Measurements from ENCODE around the gene PPARA. TPM values are rescaled to one million over a fixed set of nuclear protein-coding genes. Genes with fewer than 3 reads are reported as not detected.

Gene PPARA
- total and polyA plus RNA-seq, 2 donors (not counting 1 experiment from before 2014, with no cell fraction given): 4.1 to 29.8 TPM

GRCh38 chr22:46106279-46107022, 43.9 kb upstream of the PPARA start:
- H4K20me1 ChIP-seq (ENCODE audit: control insufficient read depth, insufficient read depth, low read length, poor library complexity, severe bottlenecking): no peaks in the 10 kb centered on the region
- no peak for DNase-seq
- H3K27ac Mint-ChIP-seq: no peak overlapping the region
- H2AFZ ChIP-seq (ENCODE audit: insufficient read depth, low read depth, low read length, poor library complexity, severe bottlenecking): no peak overlapping the region
- H3K27ac ChIP-seq (ENCODE audit: low read length in 2 of 2): no peak overlapping the region
- no peaks in the 10 kb centered on the region for H3K36me3 ChIP-seq (replicated peaks in 1 of 2; ENCODE audit: control extremely low read depth in 1 of 2, control insufficient read depth in 1 of 2, extremely low read depth in 1 of 2, insufficient read depth in 2 of 2, low read length in 1 of 2)
- no peaks in the 10 kb centered on the region for H3K9me3 ChIP-seq (ENCODE audit: control extremely low read depth in 1 of 3, control insufficient read depth in 2 of 3, insufficient read depth in 1 of 3, low read length in 2 of 3)
- H3K4me1 ChIP-seq (ENCODE audit: control insufficient read depth in 2 of 2, insufficient read depth in 2 of 2, low read length in 2 of 2): no peaks in the 10 kb centered on the region
- intact Hi-C loops (cut with micrococcal nuclease): no loop called here
- no peaks in the 10 kb centered on the region for H3K27me3 ChIP-seq (replicated peaks in 1 of 4; ENCODE audit: control extremely low read depth in 1 of 4, control insufficient read depth in 3 of 4, insufficient read depth in 4 of 4, low read length in 3 of 4)
- no peaks in the 10 kb centered on the region for H3K27me3 Mint-ChIP-seq
- no peak for TF ChIP-seq EZH2 (IDR thresholded peaks at IDR 0.05; ENCODE audit: borderline replicate concordance, insufficient read depth, low read depth, low read length, poor library complexity, severe bottlenecking)
- TF ChIP-seq, protein P1, sequence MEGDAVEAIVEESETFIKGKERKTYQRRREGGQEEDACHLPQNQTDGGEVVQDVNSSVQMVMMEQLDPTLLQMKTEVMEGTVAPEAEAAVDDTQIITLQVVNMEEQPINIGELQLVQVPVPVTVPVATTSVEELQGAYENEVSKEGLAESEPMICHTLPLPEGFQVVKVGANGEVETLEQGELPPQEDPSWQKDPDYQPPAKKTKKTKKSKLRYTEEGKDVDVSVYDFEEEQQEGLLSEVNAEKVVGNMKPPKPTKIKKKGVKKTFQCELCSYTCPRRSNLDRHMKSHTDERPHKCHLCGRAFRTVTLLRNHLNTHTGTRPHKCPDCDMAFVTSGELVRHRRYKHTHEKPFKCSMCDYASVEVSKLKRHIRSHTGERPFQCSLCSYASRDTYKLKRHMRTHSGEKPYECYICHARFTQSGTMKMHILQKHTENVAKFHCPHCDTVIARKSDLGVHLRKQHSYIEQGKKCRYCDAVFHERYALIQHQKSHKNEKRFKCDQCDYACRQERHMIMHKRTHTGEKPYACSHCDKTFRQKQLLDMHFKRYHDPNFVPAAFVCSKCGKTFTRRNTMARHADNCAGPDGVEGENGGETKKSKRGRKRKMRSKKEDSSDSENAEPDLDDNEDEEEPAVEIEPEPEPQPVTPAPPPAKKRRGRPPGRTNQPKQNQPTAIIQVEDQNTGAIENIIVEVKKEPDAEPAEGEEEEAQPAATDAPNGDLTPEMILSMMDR (IDR thresholded peaks at IDR 0.05): no peak
- WGBS (ENCODE audit: insufficient coverage): 90% methylated on average over 18 of the region's 19 CpGs
- no peaks in the 10 kb centered on the region for H3K4me1 Mint-ChIP-seq
- no peak overlapping the region for H3K4me2 ChIP-seq (replicated peaks; ENCODE audit: low read depth, low read length, poor library complexity, severe bottlenecking)
- no peaks in the 10 kb centered on the region for H3K9me3 Mint-ChIP-seq (ENCODE audit: insufficient read depth)
- no peak overlapping the region for H3K9ac ChIP-seq (ENCODE audit: low read length)
- ChIA-PET CTCF (no interaction called here), POLR2A (no interaction called here)
- no peaks in the 10 kb centered on the region for H3K79me2 ChIP-seq (ENCODE audit: control insufficient read depth, insufficient read depth, low read length)
- H3K4me3 Mint-ChIP-seq: no peak overlapping the region
- no peak for ATAC-seq (ENCODE audit: low read depth)
- H3K4me3 ChIP-seq (ENCODE audit: control extremely low read depth in 1 of 5, extremely low read depth in 1 of 5, insufficient read depth in 1 of 5, low read depth in 2 of 5, low read length in 4 of 5): no peak overlapping the region

DNA sequence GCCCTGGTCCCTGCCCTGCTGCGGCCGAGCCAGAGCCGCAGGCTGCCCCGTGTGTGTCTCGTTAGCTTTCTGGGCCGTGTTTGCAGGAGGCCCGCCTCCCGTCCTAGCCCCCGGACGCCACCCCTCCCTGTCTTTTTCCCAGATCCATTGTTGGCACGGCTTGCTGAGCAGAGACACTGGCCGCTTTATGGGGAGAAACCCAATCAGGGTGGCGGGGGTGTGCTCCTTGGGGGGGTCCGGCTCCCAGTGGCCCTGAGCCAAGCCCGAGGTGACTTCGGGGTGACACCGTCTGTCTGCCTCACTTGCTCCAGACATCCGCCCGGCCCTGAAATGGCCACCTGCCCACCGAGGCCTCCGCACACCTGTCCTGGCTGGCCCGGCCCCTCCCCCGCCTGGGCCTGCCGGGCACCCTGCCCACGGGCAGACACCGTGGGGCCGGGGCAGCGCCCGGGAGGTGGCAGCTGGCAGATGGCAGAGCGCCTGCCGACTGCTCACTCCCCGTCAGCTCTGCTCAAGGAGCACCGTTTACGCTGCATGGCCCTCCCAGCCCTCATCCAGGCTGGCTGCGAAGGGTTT, 43.1 kb upstream of the PPARA start:
- TF ChIP-seq, protein P1 (IDR thresholded peaks at IDR 0.05): no peak
- no peak for TF ChIP-seq EZH2 (IDR thresholded peaks at IDR 0.05; ENCODE audit: borderline replicate concordance, insufficient read depth, low read depth, low read length, poor library complexity, severe bottlenecking)
- intact Hi-C loops (cut with micrococcal nuclease): no loop called here
- CTCF ChIA-PET: no interaction called here

More for the DNA sequence above, 43.1 kb upstream of the PPARA start:
- 98% methylated on average over 35 of the region's 35 CpGs for WGBS (ENCODE audit: insufficient coverage)
- Mint-ChIP-seq H3K27ac (no peak overlapping the region), H3K27me3 (no peaks in the 10 kb centered on the region), H3K4me1 (no peaks in the 10 kb centered on the region), H3K9me3 (ENCODE audit: insufficient read depth) (no peaks in the 10 kb centered on the region), H3K4me3 (no peak overlapping the region)
- H2AFZ ChIP-seq (ENCODE audit: insufficient read depth, low read depth, low read length, poor library complexity, severe bottlenecking): no peak overlapping the region
- no peaks in the 10 kb centered on the region for H3K36me3 ChIP-seq (replicated peaks in 1 of 2; ENCODE audit: control extremely low read depth in 1 of 2, control insufficient read depth in 1 of 2, extremely low read depth in 1 of 2, insufficient read depth in 2 of 2, low read length in 1 of 2)
- no peaks in the 10 kb centered on the region for H3K4me1 ChIP-seq (ENCODE audit: control insufficient read depth in 2 of 2, insufficient read depth in 2 of 2, low read length in 2 of 2)
- H3K27me3 ChIP-seq (replicated peaks in 1 of 4; ENCODE audit: control extremely low read depth in 1 of 4, control insufficient read depth in 3 of 4, insufficient read depth in 4 of 4, low read length in 3 of 4): no peaks in the 10 kb centered on the region
- ATAC-seq (ENCODE audit: low read depth) (no peak), DNase-seq (no peak)
- no peak overlapping the region for H3K27ac ChIP-seq (ENCODE audit: low read length in 2 of 2)
- no peak overlapping the region for H3K4me2 ChIP-seq (replicated peaks; ENCODE audit: low read depth, low read length, poor library complexity, severe bottlenecking)
- H4K20me1 ChIP-seq (ENCODE audit: control insufficient read depth, insufficient read depth, low read length, poor library complexity, severe bottlenecking): no peaks in the 10 kb centered on the region
- no peak overlapping the region for H3K4me3 ChIP-seq (ENCODE audit: control extremely low read depth in 1 of 5, extremely low read depth in 1 of 5, insufficient read depth in 1 of 5, low read depth in 2 of 5, low read length in 4 of 5)
- H3K79me2 ChIP-seq (ENCODE audit: control insufficient read depth, insufficient read depth, low read length): no peaks in the 10 kb centered on the region
- H3K9ac ChIP-seq (ENCODE audit: low read length): no peak overlapping the region
- POLR2A ChIA-PET: no interaction called here
- H3K9me3 ChIP-seq (ENCODE audit: control extremely low read depth in 1 of 3, control insufficient read depth in 2 of 3, insufficient read depth in 1 of 3, low read length in 2 of 3): no peaks in the 10 kb centered on the region

All from B cell (primary cell).